AG04450 (cell line): ENCODE results near the gene ITCH. TPM values are rescaled to one million over a fixed set of nuclear protein-coding genes. Genes with fewer than 3 reads are reported as not detected.

Source experiments
- CTCF ChIA-PET: fragments of 300-600, 350-600 bp; formaldehyde crosslinking; extraction: SDS; loops from one replicate; lab custom pipeline; 2022; ENCODE audit warnings: antibody characterized with exemption, inconsistent platforms; lab: Charles Lee
- POLR2A ChIA-PET: fragments of 350-600 bp; formaldehyde crosslinking; extraction: SDS; loops from one replicate; lab custom pipeline; 2021; ENCODE audit warnings: antibody characterized with exemption, inconsistent platforms; lab: Yijun Ruan, JAX
- DNase-seq: peaks from one replicate; pipeline ENCODE4 v3.0.0-alpha.2; 2011; ENCODE audit warnings: low read depth, low spot score
- H3K27ac ChIP-seq: one replicate; pipeline ENCODE4 v1.5.1; 2012; ENCODE audit warnings: low read depth, low read length, control low read depth
- H3K27me3 ChIP-seq: one replicate; pipeline ENCODE4 v1.6.0; 2012; ENCODE audit warnings: low read length; ENCODE audit not compliant: control insufficient read depth, insufficient read depth
- H3K4me3 ChIP-seq: 2 replicates; pipeline ENCODE4 v1.5.1; 2011; ENCODE audit warnings: mild to moderate bottlenecking, low read depth, low read length, control low read depth
- H3K9me3 ChIP-seq: 2 replicates; pipeline ENCODE4 v1.5.1; 2012; ENCODE audit warnings: low read length; ENCODE audit not compliant: control insufficient read depth, insufficient read depth
- polyA plus RNA-seq: library from polyadenylated mRNA; depleted of rRNA; stranded (reverse); fragments of >200 nt; gene quantifications from 2 replicates; pipeline ENCODE4 v1.2.3, GENCODE V29; 2011
- TF ChIP-seq, protein P1 (sequence below): IDR thresholded peaks from 2 replicates; pipeline ENCODE4 v1.5.1; 2011; ENCODE audit warnings: low read depth, low read length, control low read depth, inconsistent platforms

The ITCH gene
- polyA plus RNA-seq, 1 experiment, result 23.2 TPM

DNA sequence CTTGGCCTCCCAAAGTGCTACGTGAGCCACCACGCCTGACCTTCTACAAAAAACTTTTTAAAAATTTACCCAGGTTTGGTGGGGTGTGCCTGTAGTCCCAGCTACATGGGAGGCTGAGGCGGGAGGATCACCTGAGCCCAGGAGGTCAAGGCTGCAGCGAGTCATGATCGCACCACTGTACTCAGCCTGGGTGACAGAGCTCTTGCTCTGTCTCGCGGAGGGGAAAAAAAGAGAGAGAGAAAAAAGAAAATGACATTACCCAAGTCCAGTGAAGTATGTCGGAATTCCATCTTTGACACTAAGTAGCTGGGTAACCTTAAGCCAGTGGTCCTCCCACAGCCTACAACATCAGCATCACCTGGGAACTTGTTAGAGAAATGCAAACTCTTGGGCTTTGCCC, 176.7 kb downstream of the ITCH start:
- Histone ChIP-seq H3K27ac (no peak overlapping the region), H3K27me3 (no peaks in the 10 kb centered on the region), H3K9me3 (no peaks in the 10 kb centered on the region), H3K4me3 (no peak overlapping the region)
- TF ChIP-seq, protein P1, sequence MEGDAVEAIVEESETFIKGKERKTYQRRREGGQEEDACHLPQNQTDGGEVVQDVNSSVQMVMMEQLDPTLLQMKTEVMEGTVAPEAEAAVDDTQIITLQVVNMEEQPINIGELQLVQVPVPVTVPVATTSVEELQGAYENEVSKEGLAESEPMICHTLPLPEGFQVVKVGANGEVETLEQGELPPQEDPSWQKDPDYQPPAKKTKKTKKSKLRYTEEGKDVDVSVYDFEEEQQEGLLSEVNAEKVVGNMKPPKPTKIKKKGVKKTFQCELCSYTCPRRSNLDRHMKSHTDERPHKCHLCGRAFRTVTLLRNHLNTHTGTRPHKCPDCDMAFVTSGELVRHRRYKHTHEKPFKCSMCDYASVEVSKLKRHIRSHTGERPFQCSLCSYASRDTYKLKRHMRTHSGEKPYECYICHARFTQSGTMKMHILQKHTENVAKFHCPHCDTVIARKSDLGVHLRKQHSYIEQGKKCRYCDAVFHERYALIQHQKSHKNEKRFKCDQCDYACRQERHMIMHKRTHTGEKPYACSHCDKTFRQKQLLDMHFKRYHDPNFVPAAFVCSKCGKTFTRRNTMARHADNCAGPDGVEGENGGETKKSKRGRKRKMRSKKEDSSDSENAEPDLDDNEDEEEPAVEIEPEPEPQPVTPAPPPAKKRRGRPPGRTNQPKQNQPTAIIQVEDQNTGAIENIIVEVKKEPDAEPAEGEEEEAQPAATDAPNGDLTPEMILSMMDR, result no peak
- DNase-seq, result no peak
- POLR2A ChIA-PET, result no interaction called here
- CTCF ChIA-PET, result interaction anchor here (1.8 to 2.1 kb wide), 4 partner anchors 12 to 349 kb away, joined by 8 to 14 read pairs (median 8); no protein-coding TSS in a partner anchor

DNA sequence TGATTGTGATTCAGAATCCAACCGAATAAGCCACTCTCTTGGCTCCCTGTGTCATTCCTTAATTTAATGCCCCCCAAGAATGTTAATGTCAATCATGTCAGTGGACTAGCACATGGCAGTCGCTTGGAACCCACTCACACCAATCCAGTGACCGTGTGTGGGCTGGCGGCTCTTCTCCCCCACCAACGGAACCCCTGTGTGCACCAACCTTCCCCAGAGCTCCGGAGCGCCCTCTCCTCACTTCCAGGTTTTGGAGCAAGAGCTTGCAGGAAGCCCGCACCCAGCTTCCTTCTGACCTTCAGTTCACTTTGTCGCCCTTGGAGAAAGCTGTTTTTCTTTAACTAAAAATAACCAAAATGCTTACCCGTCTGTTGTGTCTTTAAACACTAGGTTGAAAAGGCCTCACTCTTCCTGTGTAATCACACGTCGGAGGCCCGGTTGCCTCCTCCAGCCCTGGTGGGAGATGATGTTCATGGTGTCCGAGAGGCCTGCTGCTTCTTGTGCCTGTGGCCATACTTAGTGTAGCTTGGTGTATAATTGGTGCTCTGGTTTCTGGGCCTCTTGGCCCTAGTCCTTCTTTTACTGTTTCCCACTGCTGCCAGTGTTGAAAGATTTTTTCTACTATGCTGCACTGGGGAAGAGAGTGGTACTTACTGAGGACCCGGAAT, 177.7 kb downstream of the ITCH start:
- ChIA-PET POLR2A (no interaction called here), CTCF (no interaction called here)
- DNase-seq, result no peak
- TF ChIP-seq, protein P1, result no peak
- no peak overlapping the region for H3K27ac ChIP-seq
- no peaks in the 10 kb centered on the region for H3K27me3 ChIP-seq
- no peak overlapping the region for H3K4me3 ChIP-seq
- H3K9me3 ChIP-seq, result no peaks in the 10 kb centered on the region

DNA sequence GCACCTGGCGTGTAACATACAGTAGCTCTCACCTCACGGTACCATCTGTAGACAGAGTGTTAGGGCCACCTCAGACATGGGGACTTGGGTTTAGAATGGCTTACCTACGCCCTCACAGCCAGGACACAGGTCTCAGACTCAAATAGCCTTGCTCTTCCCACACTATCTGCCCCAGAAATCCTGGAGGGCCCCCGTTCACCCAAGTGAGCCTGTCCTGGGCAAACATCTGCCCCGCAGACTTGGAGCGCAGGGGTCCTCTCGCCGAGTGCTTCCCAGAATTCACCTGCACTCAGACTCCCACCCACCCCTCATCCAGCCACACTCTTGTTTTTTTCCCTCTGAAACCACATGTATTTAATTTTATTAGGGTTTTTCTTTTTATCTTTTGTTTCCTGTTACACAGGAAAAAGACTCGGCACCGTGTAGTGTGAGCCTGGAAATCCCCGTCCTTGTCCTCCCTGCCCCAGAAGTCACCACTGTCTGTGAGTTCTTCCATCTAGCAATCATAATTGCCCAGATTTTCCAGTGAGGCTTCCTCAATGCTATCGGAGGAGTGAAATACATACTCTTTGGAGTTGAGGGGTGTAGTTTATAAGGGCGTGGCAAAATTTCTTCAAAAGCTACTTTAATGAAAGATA, 178.3 kb downstream of the ITCH start:
- Histone ChIP-seq H3K4me3 (no peak overlapping the region), H3K9me3 (no peaks in the 10 kb centered on the region), H3K27ac (no peak overlapping the region), H3K27me3 (no peaks in the 10 kb centered on the region)
- ChIA-PET POLR2A (no interaction called here), CTCF (no interaction called here)
- no peak for DNase-seq
- TF ChIP-seq, protein P1, result no peak

DNA sequence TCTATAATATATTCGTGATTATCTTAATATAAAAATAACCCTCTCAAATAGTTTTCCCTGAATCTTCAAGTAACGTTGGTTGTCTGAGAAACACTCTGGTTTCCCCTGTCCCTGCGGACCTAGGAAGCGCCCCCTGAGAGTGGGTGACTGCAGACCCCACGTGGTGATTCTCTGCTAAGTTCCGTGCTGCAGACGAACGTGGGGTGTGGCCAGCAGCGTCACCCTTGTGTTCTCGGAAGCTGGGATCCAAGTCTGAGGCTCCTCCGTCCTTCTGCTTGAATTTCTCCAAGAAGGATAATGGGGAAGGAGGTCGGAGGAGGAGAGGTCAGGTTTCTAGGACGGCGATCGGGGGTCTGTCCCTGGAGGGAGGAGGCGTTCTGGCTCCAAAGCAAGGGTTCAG, 178.8 kb downstream of the ITCH start:
- no peak overlapping the region for H3K4me3 ChIP-seq
- TF ChIP-seq, protein P1, result no peak
- no peaks in the 10 kb centered on the region; the same call in 1 of the 2 replicates for H3K9me3 ChIP-seq
- H3K27me3 ChIP-seq, result no peaks in the 10 kb centered on the region
- DNase-seq, result no peak
- no peak overlapping the region for H3K27ac ChIP-seq
- POLR2A ChIA-PET, result no interaction called here
- CTCF ChIA-PET, result no interaction called here

DNA sequence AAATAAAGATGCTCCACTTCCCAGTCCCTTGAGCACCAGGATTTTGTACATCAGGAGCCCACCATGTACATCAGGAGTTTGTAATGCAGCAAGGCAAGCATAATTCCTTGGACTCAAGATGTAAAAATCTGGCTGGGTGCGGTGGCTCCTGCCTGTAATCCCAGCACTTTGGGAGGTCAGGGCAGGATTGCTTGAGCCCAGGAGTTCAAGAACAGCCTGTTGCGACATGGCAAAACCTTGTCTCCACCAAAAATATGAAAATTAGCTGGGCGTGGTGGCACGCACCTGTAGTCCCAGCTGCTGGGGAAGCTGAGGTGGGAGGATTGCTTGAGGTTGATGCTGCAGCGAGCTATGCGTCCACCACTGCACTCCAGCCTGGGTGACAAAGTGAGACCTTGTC, 179.4 kb downstream of the ITCH start:
- CTCF ChIA-PET, result no interaction called here
- TF ChIP-seq, protein P1, result no peak
- POLR2A ChIA-PET, result no interaction called here
- Histone ChIP-seq H3K9me3 (no peaks in the 10 kb centered on the region; the same call in 1 of the 2 replicates), H3K27me3 (no peaks in the 10 kb centered on the region), H3K27ac (no peak overlapping the region), H3K4me3 (no peak overlapping the region)
- DNase-seq, result no peak
